ENCODE data around the gene TCFL5. TPM values are rescaled to one million over a fixed set of nuclear protein-coding genes. Genes with fewer than 3 reads are reported as not detected.

Gene TCFL5
- total and polyA plus RNA-seq, 3 donors from 2014 or later, result 66.4 to 184 (median 85.3) TPM

GRCh38 chr20:62889411-62889810 is 27.8 kb upstream of the TCFL5 start:
- intact Hi-C loops (cut with DNase I; ENCODE audit: low total_unique reads), result no loop called here
- Histone ChIP-seq H3K4me1 (no peaks in the 10 kb centered on the region), H3K9me3 (no peaks in the 10 kb centered on the region), H3K36me3 (ENCODE audit: low read depth, missing control alignments) (peaks cover 4% of the 10 kb centered on the region), H3K27ac (no peak overlapping the region), H3K27me3 (no peaks in the 10 kb centered on the region), H3K4me3 (no peak overlapping the region)
- no peak for DNase-seq
- TF ChIP-seq POLR2A (IDR thresholded peaks at IDR 0.05), result no peak
- TF ChIP-seq CTCF (IDR thresholded peaks at IDR 0.05), result no peak
- 89 to 91% methylated on average over 8 of the region's 8 CpGs for WGBS, 2 donors

GRCh38 chr20:62888910-62889309 is 27.3 kb upstream of the TCFL5 start:
- intact Hi-C loops (cut with DNase I; ENCODE audit: low total_unique reads), result no loop called here
- Histone ChIP-seq H3K27me3 (no peaks in the 10 kb centered on the region), H3K9me3 (no peaks in the 10 kb centered on the region), H3K27ac (no peak overlapping the region), H3K36me3 (ENCODE audit: low read depth, missing control alignments) (peaks cover 3% of the 10 kb centered on the region), H3K4me3 (no peak overlapping the region), H3K4me1 (no peaks in the 10 kb centered on the region)
- 86 to 97% methylated on average over 14 to 17 of the region's 17 CpGs for WGBS, 2 donors
- DNase-seq, result no peak
- TF ChIP-seq POLR2A (IDR thresholded peaks at IDR 0.05), result no peak
- no peak for TF ChIP-seq CTCF (IDR thresholded peaks at IDR 0.05)

GRCh38 chr20:62888406-62888805 is 26.8 kb upstream of the TCFL5 start:
- Histone ChIP-seq H3K27ac (no peak overlapping the region), H3K9me3 (no peaks in the 10 kb centered on the region), H3K4me3 (no peak overlapping the region), H3K4me1 (no peaks in the 10 kb centered on the region), H3K27me3 (no peaks in the 10 kb centered on the region), H3K36me3 (ENCODE audit: low read depth, missing control alignments) (no peaks in the 10 kb centered on the region)
- no peak for DNase-seq
- intact Hi-C loops (cut with DNase I; ENCODE audit: low total_unique reads), result no loop called here
- WGBS, 2 donors, result 94% methylated on average over 14 to 16 of the region's 16 CpGs
- TF ChIP-seq CTCF (IDR thresholded peaks at IDR 0.05) (no peak), POLR2A (IDR thresholded peaks at IDR 0.05) (no peak)

GRCh38 chr20:62887860-62888239 is 26.2 kb upstream of the TCFL5 start:
- WGBS, 2 donors, result 86 to 93% methylated on average over 3 to 7 of the region's 7 CpGs
- Histone ChIP-seq H3K4me3 (no peak overlapping the region), H3K4me1 (no peaks in the 10 kb centered on the region), H3K36me3 (ENCODE audit: low read depth, missing control alignments) (no peaks in the 10 kb centered on the region), H3K9me3 (no peaks in the 10 kb centered on the region), H3K27ac (no peak overlapping the region), H3K27me3 (no peaks in the 10 kb centered on the region)
- intact Hi-C loops (cut with DNase I; ENCODE audit: low total_unique reads), result no loop called here
- TF ChIP-seq POLR2A (IDR thresholded peaks at IDR 0.05) (no peak), CTCF (IDR thresholded peaks at IDR 0.05) (no peak)
- DNase-seq, result no peak

- no peaks in the 10 kb centered on the region for H3K36me3 ChIP-seq (ENCODE audit: low read depth, missing control alignments)
- H3K9me3 ChIP-seq, result no peaks in the 10 kb centered on the region
- 71 to 74% methylated on average over 10 to 13 of the region's 13 CpGs for WGBS, 2 donors
- no peaks in the 10 kb centered on the region for H3K4me1 ChIP-seq
- no peak overlapping the region for H3K4me3 ChIP-seq
- intact Hi-C loops (cut with DNase I; ENCODE audit: low total_unique reads), result no loop called here
- no peak overlapping the region for H3K27ac ChIP-seq
- H3K27me3 ChIP-seq, result no peaks in the 10 kb centered on the region
- DNase-seq, result peak; percentile 50
- TF ChIP-seq CTCF (IDR thresholded peaks at IDR 0.05), result no peak
- no peak for TF ChIP-seq POLR2A (IDR thresholded peaks at IDR 0.05)
Measured at GRCh38 chr20:62887152-62887859, 25.7 kb upstream of the TCFL5 start.
